GM12891 (cell line): ENCODE measurements around the gene ITGB4.

Experiments used
- DNase-seq: peaks from one replicate; pipeline ENCODE4 v3.0.0; 2011; ENCODE audit warnings: low spot score; ENCODE audit not compliant: insufficient read length
- FAIRE-seq: peaks from 2 replicates; lab custom pipeline; 2011; peaks lifted over from hg19 to GRCh38; lab: Jason Lieb, UNC
- PAX5 ChIP-seq: IDR thresholded peaks from 2 replicates; pipeline ENCODE4 v1.6.1; 2011; ENCODE audit warnings: low read length, moderate library complexity, mild to moderate bottlenecking; ENCODE audit not compliant: insufficient read depth, severe bottlenecking
- POLR2A ChIP-seq: IDR thresholded peaks from 2 replicates; pipeline ENCODE4 v1.6.1; 2011; ENCODE audit warnings: low read depth, low read length, control low read depth
- POLR2AphosphoS5 ChIP-seq: IDR thresholded peaks from 2 replicates; pipeline ENCODE4 v1.6.1; 2011; ENCODE audit warnings: low read depth, low read length, control low read depth
- POU2F2 ChIP-seq: IDR thresholded peaks from 2 replicates; pipeline ENCODE4 v1.6.1; 2011; ENCODE audit warnings: low read depth, mild to moderate bottlenecking, control low read depth, low read length, moderate library complexity
- SPI1 ChIP-seq: IDR thresholded peaks from 2 replicates; pipeline ENCODE4 v1.6.1; 2011; ENCODE audit warnings: low read depth, low read length, control low read depth
- TAF1 ChIP-seq: IDR thresholded peaks from 2 replicates; pipeline ENCODE4 v1.6.1; 2011; ENCODE audit warnings: low read depth, low read length, control low read depth

The ITGB4 gene

GRCh38 chr17:75722076-75722475 is 817 bp downstream of the ITGB4 start:
- no peak for TF ChIP-seq TAF1
- no peak for TF ChIP-seq POLR2A
- no peak for TF ChIP-seq POLR2AphosphoS5
- TF ChIP-seq POU2F2, result no peak
- TF ChIP-seq PAX5, result no peak
- no peak for TF ChIP-seq SPI1
- FAIRE-seq (no peak), DNase-seq (no peak)

DNA sequence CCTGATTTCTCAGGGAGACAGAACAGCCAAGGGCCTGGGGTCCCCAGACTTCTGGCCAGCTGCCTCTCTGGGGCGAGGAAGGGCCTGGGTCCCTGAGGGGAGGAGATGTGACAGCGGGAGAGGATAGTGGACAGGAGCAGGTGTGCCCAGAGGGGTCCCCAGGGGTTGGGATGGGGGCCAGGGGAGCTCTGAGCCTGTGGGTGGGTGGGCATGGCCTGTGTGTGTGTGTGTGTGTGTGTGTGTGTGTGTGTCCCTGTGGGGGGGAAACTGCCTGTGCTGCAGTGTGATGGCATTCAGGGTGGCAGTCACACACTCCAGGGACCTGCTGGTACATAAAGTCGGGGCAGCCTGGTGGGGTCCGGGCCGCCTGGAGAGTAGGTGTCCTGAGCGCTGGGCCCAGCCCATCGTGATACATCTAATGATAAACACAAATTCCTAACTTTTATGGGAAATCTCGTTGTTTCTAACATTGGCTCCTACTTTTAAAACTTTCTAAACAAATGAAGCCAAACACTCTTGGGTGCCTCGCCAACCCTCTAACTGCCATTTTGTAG is 1.4 kb downstream of the ITGB4 start:
- no peak for FAIRE-seq

DNA sequence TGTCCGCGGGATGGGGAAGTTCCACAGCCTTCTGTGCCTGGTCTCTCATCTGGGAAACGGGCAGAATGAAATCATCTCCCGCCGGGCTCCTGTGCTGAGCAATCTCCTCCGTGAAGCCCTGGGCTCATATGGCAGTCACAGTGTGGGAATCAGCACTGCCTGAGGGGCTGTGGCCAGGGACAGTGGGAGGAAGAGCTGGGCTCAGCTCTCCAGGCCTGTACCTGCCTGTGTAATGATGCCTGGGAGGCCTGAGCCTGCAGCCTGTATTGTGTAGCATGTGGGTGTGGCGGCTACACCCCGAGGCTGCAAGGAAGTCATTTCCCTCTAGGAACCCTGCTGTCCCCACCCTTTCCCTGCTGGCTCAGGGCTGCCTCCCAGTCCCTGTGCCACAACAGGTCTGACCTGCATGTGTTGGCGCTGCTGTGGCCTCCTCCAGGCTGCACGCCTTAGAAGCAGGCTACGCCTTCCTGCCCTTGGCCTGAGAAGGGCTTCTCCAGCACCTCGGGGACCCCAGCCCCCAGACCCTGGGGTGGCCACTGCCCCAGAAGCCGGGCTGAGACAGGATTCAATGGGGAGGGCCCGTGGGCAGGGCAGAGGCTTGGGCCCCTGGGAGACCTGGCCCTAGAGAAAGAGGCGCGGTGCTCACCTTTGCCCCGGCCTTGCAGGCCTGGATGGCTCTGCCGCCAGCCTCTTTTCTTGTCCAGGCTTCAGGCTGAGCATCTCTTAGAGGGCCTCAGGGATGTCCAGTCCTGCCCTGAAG is 2.1 kb downstream of the ITGB4 start:
- TF ChIP-seq TAF1 (no peak), SPI1 (no peak), POLR2A (no peak), PAX5 (no peak), POU2F2 (no peak), POLR2AphosphoS5 (no peak)
- FAIRE-seq (no peak), DNase-seq (no peak)

More for the DNA sequence above, 1.4 kb downstream of the ITGB4 start:
- DNase-seq, result no peak
- no peak for TF ChIP-seq POLR2A
- no peak for TF ChIP-seq TAF1
- TF ChIP-seq SPI1, result no peak
- TF ChIP-seq POU2F2, result no peak
- TF ChIP-seq POLR2AphosphoS5, result no peak
- TF ChIP-seq PAX5, result no peak

- DNase-seq (no peak), FAIRE-seq (no peak)
- no peak for TF ChIP-seq TAF1
- TF ChIP-seq PAX5, result no peak
- TF ChIP-seq POLR2AphosphoS5, result no peak
- TF ChIP-seq SPI1, result no peak
Observed at GRCh38 chr17:75724016-75725003, 3.1 kb downstream of the ITGB4 start.

- DNase-seq (no peak), FAIRE-seq (no peak)
- TF ChIP-seq POU2F2, result no peak
- no peak for TF ChIP-seq POLR2A
- no peak for TF ChIP-seq POLR2AphosphoS5
- no peak for TF ChIP-seq SPI1
- no peak for TF ChIP-seq TAF1
- TF ChIP-seq PAX5, result no peak
Observed at GRCh38 chr17:75725504-75725903, 4.2 kb downstream of the ITGB4 start.

DNA sequence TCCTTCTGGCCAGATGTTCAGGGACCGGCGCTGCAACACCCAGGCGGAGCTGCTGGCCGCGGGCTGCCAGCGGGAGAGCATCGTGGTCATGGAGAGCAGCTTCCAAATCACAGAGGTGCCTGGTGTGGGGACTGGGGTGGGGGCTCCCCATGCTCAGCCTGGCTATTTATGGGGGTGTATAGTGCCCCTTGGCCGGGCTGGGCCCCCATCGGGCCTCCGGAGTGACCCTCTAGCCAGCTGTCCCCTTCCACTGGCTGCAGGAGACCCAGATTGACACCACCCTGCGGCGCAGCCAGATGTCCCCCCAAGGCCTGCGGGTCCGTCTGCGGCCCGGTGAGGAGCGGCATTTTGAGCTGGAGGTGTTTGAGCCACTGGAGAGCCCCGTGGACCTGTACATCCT is 6.1 kb downstream of the ITGB4 start:
- TF ChIP-seq POLR2AphosphoS5, result no peak
- TF ChIP-seq POLR2A, result no peak
- TF ChIP-seq POU2F2, result no peak
- TF ChIP-seq TAF1, result no peak
- no peak for TF ChIP-seq SPI1
- no peak for TF ChIP-seq PAX5
- FAIRE-seq (no peak), DNase-seq (no peak)

DNA sequence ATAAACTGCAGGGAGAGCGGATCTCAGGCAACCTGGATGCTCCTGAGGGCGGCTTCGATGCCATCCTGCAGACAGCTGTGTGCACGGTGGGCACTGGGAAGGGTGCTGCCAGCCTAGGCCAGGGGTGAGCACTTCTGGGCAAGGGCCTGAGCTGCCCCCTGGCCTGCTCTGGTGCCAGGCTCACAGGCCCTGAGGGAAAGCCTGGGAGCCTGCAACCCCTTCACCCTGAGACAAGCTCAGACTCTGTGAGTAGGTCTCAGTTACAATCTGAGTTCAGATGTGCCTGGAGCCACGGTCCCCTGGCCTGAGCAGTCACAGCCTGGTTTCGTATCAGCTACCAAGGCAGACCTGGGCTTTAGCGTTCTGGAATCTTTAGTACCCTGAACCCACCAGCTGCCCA is 8.1 kb downstream of the ITGB4 start:
- FAIRE-seq (no peak), DNase-seq (no peak)
- TF ChIP-seq SPI1 (no peak), POU2F2 (no peak), POLR2A (no peak), PAX5 (no peak), POLR2AphosphoS5 (no peak), TAF1 (no peak)

- DNase-seq (no peak), FAIRE-seq (no peak)
- TF ChIP-seq POU2F2, result no peak
- TF ChIP-seq POLR2A, result no peak
- no peak for TF ChIP-seq POLR2AphosphoS5
- TF ChIP-seq TAF1, result no peak
- no peak for TF ChIP-seq PAX5
- TF ChIP-seq SPI1, result no peak
Observed at GRCh38 chr17:75730065-75730464, 8.8 kb downstream of the ITGB4 start.
